Stomach (tissue), 4 donors: ENCODE measurements around the gene PHTF2.

ENCODE experiments used
- CTCF ChIP-seq, 7 experiments: fragments of 450-650 bp in 4 of 7; fragments of 200-600 bp in 3 of 7; sonication (generic) in 3 of 7; IDR thresholded peaks; one replicate each; pipeline ENCODE4 v1.5.1; 2016 to 2019; ENCODE audit warnings: antibody characterized with exemption in 7 of 7, control low read depth in 2 of 7, mild to moderate bottlenecking in 1 of 7
- EP300 ChIP-seq: sonication (generic); formaldehyde crosslinking; IDR thresholded peaks from one replicate; pipeline ENCODE4 v1.6.1; 2017; ENCODE audit warnings: antibody characterized with exemption
- POLR2A ChIP-seq, 4 donors: fragments of 450-650 bp; IDR thresholded peaks; one replicate each; pipeline ENCODE4 v1.6.1; 2016; ENCODE audit warnings: antibody characterized with exemption in 4 of 4, control low read depth in 2 of 4, mild to moderate bottlenecking in 1 of 4, moderate library complexity in 1 of 4

GRCh38 chr7:77866786-77867536 lies 68.4 kb downstream of the PHTF2 start:
- no peak for TF ChIP-seq POLR2A (IDR thresholded peaks at IDR 0.05)
- TF ChIP-seq EP300: no peak
- TF ChIP-seq CTCF (IDR thresholded peaks at IDR 0.05): no peak
